22Rv1 (cell line): ENCODE measurements around the gene RNF144B.

Experiments
- ZFX ChIP-seq: fragments of 450-650 bp; IDR thresholded peaks from 2 replicates; pipeline ENCODE4 v1.6.1; 2017; ENCODE audit warnings: antibody characterized with exemption, borderline replicate concordance
- TF ChIP-seq, protein P1 (sequence below): fragments of 450-650 bp; IDR thresholded peaks from 2 replicates; pipeline ENCODE4 v1.5.1; 2017; ENCODE audit warnings: mild to moderate bottlenecking

- TF ChIP-seq, protein P1, sequence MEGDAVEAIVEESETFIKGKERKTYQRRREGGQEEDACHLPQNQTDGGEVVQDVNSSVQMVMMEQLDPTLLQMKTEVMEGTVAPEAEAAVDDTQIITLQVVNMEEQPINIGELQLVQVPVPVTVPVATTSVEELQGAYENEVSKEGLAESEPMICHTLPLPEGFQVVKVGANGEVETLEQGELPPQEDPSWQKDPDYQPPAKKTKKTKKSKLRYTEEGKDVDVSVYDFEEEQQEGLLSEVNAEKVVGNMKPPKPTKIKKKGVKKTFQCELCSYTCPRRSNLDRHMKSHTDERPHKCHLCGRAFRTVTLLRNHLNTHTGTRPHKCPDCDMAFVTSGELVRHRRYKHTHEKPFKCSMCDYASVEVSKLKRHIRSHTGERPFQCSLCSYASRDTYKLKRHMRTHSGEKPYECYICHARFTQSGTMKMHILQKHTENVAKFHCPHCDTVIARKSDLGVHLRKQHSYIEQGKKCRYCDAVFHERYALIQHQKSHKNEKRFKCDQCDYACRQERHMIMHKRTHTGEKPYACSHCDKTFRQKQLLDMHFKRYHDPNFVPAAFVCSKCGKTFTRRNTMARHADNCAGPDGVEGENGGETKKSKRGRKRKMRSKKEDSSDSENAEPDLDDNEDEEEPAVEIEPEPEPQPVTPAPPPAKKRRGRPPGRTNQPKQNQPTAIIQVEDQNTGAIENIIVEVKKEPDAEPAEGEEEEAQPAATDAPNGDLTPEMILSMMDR = no peak
- TF ChIP-seq ZFX = no peak
Observed at GRCh38 chr6:18495236-18495635, 108.1 kb downstream of the RNF144B start.
